Measurements from ENCODE around the gene USH1C.

The USH1C gene

GRCh38 chr11:17570034-17570433, 25.8 kb upstream of the USH1C start:
- DNase-seq (ENCODE audit: low spot score): no peak

- no peak for DNase-seq (ENCODE audit: low spot score)
Observed at GRCh38 chr11:17568944-17569343, 24.7 kb upstream of the USH1C start.

- peak; percentile 34 for DNase-seq (ENCODE audit: low spot score)
Observed at GRCh38 chr11:17564687-17565042, 20.4 kb upstream of the USH1C start.

DNA sequence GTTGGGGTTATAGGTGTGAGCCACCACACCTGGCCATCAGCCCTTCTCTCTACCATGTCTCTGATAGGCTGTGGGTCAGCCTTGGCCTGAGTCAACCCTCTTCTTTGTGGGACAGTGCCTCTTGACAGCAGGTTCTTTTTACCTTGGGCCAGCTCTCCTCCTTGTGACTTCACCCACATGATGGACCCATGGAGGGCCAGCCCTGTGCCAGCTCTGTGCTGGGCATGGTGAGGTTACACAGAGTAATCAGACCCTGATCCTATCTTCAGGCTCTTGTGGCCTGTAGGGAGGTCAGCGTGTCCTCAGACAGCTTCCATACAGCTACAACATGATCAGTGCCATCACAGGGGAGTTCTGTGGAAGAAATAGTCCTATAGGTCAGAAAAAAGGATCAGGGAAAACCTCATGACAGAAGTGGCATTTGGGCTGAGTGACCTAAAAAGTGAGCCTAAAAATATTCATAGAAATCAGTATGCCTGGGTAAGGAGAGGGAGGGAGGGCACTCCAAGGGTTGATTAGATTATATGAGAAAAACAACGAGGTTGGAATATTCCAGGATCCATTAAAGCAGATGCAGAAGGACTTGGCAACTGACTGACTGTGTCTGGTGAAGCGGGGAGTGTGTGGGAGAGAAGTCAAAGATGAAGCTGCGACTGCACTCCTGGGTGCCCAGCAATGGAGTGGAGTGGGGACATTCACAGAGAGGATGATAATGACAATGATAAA, 19.9 kb upstream of the USH1C start:
- peak; percentile 31 for DNase-seq (ENCODE audit: low spot score)

- DNase-seq (ENCODE audit: low spot score): peak; percentile 42
Observed at GRCh38 chr11:17563231-17563646, 19.0 kb upstream of the USH1C start.

GRCh38 chr11:17561526-17561925, 17.3 kb upstream of the USH1C start:
- peak; percentile 39 for DNase-seq (ENCODE audit: low spot score)

GRCh38 chr11:17561111-17561415, 16.8 kb upstream of the USH1C start:
- DNase-seq (ENCODE audit: low spot score): no peak

- peak; percentile 34 for DNase-seq (ENCODE audit: low spot score)
Observed at GRCh38 chr11:17560281-17561110, 16.3 kb upstream of the USH1C start.

GRCh38 chr11:17559341-17560087, 15.3 kb upstream of the USH1C start:
- no peak for DNase-seq (ENCODE audit: low spot score)

GRCh38 chr11:17558916-17559315, 14.7 kb upstream of the USH1C start:
- no peak for DNase-seq (ENCODE audit: low spot score)

DNA sequence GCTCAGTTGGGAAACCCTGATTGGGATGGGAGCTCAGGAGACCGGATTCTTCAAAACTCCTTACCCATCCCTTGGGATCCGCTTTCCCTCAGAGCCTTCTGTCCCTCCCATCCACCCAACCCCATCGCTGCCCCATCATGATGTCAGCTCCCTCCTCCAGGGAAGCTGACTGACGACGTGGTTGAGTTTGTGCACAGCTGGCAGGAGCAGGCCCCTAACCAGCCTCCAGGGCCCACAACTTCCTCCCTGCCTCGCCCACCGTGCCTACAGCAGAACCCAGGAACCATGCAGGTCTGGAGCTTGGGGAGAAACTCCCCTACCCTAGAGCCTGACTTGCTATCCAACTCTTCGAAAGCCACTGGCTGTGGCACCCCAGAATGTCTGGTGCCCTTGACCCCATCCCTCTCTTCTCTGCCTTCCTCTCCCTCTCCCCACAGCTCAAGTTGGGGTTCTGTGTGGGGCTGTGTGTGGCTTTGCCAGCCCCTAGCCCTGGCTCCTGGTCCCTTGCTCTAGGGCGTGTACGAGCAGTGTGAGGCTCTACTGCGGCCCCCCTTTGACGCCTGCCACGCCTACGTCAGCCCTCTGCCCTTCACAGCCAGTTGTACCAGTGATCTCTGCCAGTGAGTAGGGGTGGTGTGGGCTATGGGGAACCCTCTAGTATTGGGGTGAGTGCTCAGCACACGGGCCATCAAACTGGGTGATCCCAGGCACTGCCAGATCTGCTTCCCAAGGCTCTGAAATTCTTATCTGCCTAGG, 14.0 kb upstream of the USH1C start:
- no peak for DNase-seq (ENCODE audit: low spot score)

GRCh38 chr11:17556999-17557398, 12.8 kb upstream of the USH1C start:
- DNase-seq (ENCODE audit: low spot score): no peak

GRCh38 chr11:17554487-17554886, 10.3 kb upstream of the USH1C start:
- DNase-seq (ENCODE audit: low spot score): no peak

DNA sequence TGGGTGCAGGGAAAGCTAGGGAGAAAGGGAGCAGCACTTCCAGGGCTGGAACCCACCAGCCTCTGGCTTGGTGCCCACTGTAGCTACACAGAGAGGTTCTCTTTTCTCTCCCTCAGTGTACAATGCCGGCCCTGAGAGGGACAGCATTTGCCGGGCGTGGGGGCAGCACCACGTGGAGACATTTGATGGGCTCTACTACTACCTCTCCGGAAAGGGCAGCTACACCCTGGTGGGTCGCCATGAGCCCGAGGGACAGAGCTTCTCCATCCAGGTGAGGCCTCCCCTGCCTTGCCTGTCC, 9.0 kb upstream of the USH1C start:
- DNase-seq (ENCODE audit: low spot score): no peak

- DNase-seq (ENCODE audit: low spot score): no peak
Observed at GRCh38 chr11:17552392-17553248, 8.4 kb upstream of the USH1C start.

- no peak for DNase-seq (ENCODE audit: low spot score)
Observed at GRCh38 chr11:17552041-17552355, 7.8 kb upstream of the USH1C start.

- no peak for DNase-seq (ENCODE audit: low spot score)
Observed at GRCh38 chr11:17551347-17552040, 7.3 kb upstream of the USH1C start.

- no peak for DNase-seq (ENCODE audit: low spot score)
Observed at GRCh38 chr11:17550450-17551346, 6.5 kb upstream of the USH1C start.

DNA sequence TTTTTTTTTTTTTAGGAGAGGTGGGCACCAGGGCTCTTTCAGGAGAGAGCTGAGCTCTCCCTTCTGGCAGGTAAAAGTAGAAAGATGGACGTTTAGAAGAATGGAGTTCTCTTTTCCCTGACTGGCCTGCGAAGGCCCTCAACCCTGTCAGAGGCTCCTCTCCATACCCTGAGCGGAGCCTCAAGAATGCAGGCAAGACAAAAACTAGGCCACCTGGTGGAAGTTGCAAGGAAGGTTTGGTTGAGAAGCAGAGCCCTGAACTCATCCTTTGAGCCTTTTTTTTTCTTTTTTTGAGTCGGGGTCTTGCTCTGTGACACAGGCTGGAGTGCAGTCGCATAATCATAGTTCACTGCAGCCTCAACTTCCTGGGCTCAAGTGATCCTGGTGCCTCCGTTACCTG, 4.2 kb upstream of the USH1C start:
- DNase-seq (ENCODE audit: low spot score): no peak

- DNase-seq (ENCODE audit: low spot score): no peak
Observed at GRCh38 chr11:17547932-17548331, 3.7 kb upstream of the USH1C start.

Measured in ecto neural progenitor cell (in vitro differentiated cells).